Type B pancreatic cell (in vitro differentiated cells): ENCODE data around the gene RIOK1. TPM values are rescaled to one million over a fixed set of nuclear protein-coding genes. Genes with fewer than 3 reads are reported as not detected.
"Not testable (repeated sequence)": the region's sequence is repeated elsewhere in the genome, so short reads cannot be mapped to it uniquely, and the experiment has no call there.

ENCODE experiments used
- DNase-seq: peaks from one replicate; pipeline ENCODE4 v3.0.0; 2021; ENCODE audit warnings: mixed read lengths; ENCODE audit not compliant: unreplicated experiment; ENCODE audit errors: extremely low spot score
- H3K27ac Mint-ChIP-seq: 2 replicates; pipeline ENCODE4 v1.8.0; 2021; ENCODE audit warnings: mild to moderate bottlenecking, mixed read lengths
- H3K27me3 Mint-ChIP-seq: 2 replicates; pipeline ENCODE4 v1.8.0; 2021; ENCODE audit warnings: mixed read lengths
- H3K36me3 Mint-ChIP-seq: 2 replicates; pipeline ENCODE4 v1.8.0; 2021; ENCODE audit warnings: mixed read lengths
- H3K4me1 Mint-ChIP-seq: one replicate; pipeline ENCODE4 v1.8.0; 2021; ENCODE audit warnings: mixed read lengths; ENCODE audit not compliant: unreplicated experiment
- H3K4me3 Mint-ChIP-seq: 2 replicates; pipeline ENCODE4 v1.8.0; 2021; ENCODE audit warnings: mild to moderate bottlenecking, mixed read lengths
- H3K9me3 Mint-ChIP-seq: 2 replicates; pipeline ENCODE4 v1.8.0; 2021; ENCODE audit warnings: mixed read lengths
- CTCF ChIP-seq: fragments of 200-600 bp; sonication (generic); conservative IDR thresholded peaks from 2 replicates; pipeline ENCODE4 v1.5.0; 2021; ENCODE audit warnings: antibody characterized with exemption, mild to moderate bottlenecking
- total RNA-seq: library from RNA; stranded (reverse); gene quantifications from 2 replicates; pipeline ENCODE4 v1.2.1, GENCODE V29; 2021; ENCODE audit warnings: low replicate concordance

The RIOK1 gene
- total RNA-seq, 1 donor from 2014 or later = 24.0 TPM

- H3K27ac Mint-ChIP-seq = no peak overlapping the region
- peaks cover 4% of the 10 kb centered on the region for H3K36me3 Mint-ChIP-seq
- no peak overlapping the region for H3K4me3 Mint-ChIP-seq
- no peak for TF ChIP-seq CTCF
- peaks cover 6% of the 10 kb centered on the region for H3K9me3 Mint-ChIP-seq
- peaks cover 5% of the 10 kb centered on the region for H3K4me1 Mint-ChIP-seq
- no peaks in the 10 kb centered on the region for H3K27me3 Mint-ChIP-seq
- DNase-seq = no peak
These were observed 65.2 kb downstream of the RIOK1 start for GRCh38 chr6:7454696-7455358.

GRCh38 chr6:7456302-7456701, 66.7 kb downstream of the RIOK1 start:
- H3K9me3 Mint-ChIP-seq, H3K27me3 Mint-ChIP-seq, H3K27ac Mint-ChIP-seq, H3K36me3 Mint-ChIP-seq, DNase-seq, H3K4me3 Mint-ChIP-seq, H3K4me1 Mint-ChIP-seq: not testable (repeated sequence)

GRCh38 chr6:7461416-7461815, 71.8 kb downstream of the RIOK1 start:
- TF ChIP-seq CTCF = no peak
- Mint-ChIP-seq H3K36me3 (peaks cover 4% of the 10 kb centered on the region), H3K27me3 (no peaks in the 10 kb centered on the region), H3K27ac (peak overlapping the region; percentile 10), H3K4me1 (peaks cover 17% of the 10 kb centered on the region), H3K9me3 (peaks cover 11% of the 10 kb centered on the region), H3K4me3 (no peak overlapping the region)
- DNase-seq = no peak

GRCh38 chr6:7463785-7464184, 74.2 kb downstream of the RIOK1 start:
- no peak for DNase-seq
- Mint-ChIP-seq H3K36me3 (no peaks in the 10 kb centered on the region), H3K9me3 (peaks cover 5% of the 10 kb centered on the region), H3K27me3 (no peaks in the 10 kb centered on the region), H3K4me1 (peaks cover 40% of the 10 kb centered on the region), H3K27ac (peak overlapping the region; percentile 68), H3K4me3 (no peak overlapping the region)
- no peak for TF ChIP-seq CTCF

- peak overlapping the region; percentile 44 for H3K27ac Mint-ChIP-seq
- H3K36me3 Mint-ChIP-seq = no peaks in the 10 kb centered on the region
- H3K4me3 Mint-ChIP-seq = peak overlapping the region; percentile 34
- peaks cover 34% of the 10 kb centered on the region for H3K4me1 Mint-ChIP-seq
- TF ChIP-seq CTCF = no peak
- no peaks in the 10 kb centered on the region for H3K27me3 Mint-ChIP-seq
- no peak for DNase-seq
- peaks cover 8% of the 10 kb centered on the region for H3K9me3 Mint-ChIP-seq
These were observed 77.6 kb downstream of the RIOK1 start for GRCh38 chr6:7467007-7467897.

Other genes with a start within 250 kb of the RIOK1 start
- 116 and 124 TPM in 2 replicates for gene SSR1, start 76.6 kb upstream of the RIOK1 start, total RNA-seq
- gene CAGE1, start 66 bp upstream of the RIOK1 start, total RNA-seq = 0.19 TPM in 1 of 2 replicates, not detected in the other
- gene DSP, start 151.9 kb downstream of the RIOK1 start, total RNA-seq = 210 and 517 TPM in 2 replicates
- 12.4 and 21.5 TPM in 2 replicates for gene SNRNP48, start 200.4 kb downstream of the RIOK1 start, total RNA-seq